ENCODE data around the gene ACAP3.

ACAP3 gene

GRCh38 chr1:1242461-1243265 is 65.1 kb downstream of the ACAP3 start:
- no peak for TF ChIP-seq CTCF (IDR thresholded peaks at IDR 0.05; ENCODE audit: extremely low read depth, missing control alignments)
- DNase-seq (ENCODE audit: low spot score) = no peak

Data from GM20000 (cell line).